H7 (cell line): ENCODE data around the gene VEGFD. TPM values are rescaled to one million over a fixed set of nuclear protein-coding genes. Genes with fewer than 3 reads are reported as not detected.

Source experiments
- DNase-seq: peaks from one replicate; pipeline ENCODE4 v3.0.0; 2012
- H3K27me3 ChIP-seq: 2 replicates; pipeline ENCODE4 v1.6.0; 2011; ENCODE audit warnings: mild to moderate bottlenecking, low read length; ENCODE audit not compliant: control insufficient read depth, insufficient read depth
- H3K36me3 ChIP-seq: replicated peaks from 2 replicates; pipeline ENCODE4 v1.5.1; 2011; ENCODE audit warnings: low read length; ENCODE audit not compliant: control insufficient read depth, insufficient read depth
- H3K4me3 ChIP-seq: 2 replicates; pipeline ENCODE4 v1.5.1; 2011; ENCODE audit warnings: low read depth, mild to moderate bottlenecking, control low read depth, low read length, moderate library complexity; ENCODE audit not compliant: insufficient read depth
- total RNA-seq: library from RNA; depleted of rRNA; stranded (reverse); fragments of >200 nt; shearing (Covaris generic); gene quantifications from 2 replicates; pipeline ENCODE4 v1.2.3, GENCODE V29; 2014; rRNA removed

Gene VEGFD, protein sequence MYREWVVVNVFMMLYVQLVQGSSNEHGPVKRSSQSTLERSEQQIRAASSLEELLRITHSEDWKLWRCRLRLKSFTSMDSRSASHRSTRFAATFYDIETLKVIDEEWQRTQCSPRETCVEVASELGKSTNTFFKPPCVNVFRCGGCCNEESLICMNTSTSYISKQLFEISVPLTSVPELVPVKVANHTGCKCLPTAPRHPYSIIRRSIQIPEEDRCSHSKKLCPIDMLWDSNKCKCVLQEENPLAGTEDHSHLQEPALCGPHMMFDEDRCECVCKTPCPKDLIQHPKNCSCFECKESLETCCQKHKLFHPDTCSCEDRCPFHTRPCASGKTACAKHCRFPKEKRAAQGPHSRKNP
- total RNA-seq: 0.26 and 0.80 TPM in 2 replicates

DNA sequence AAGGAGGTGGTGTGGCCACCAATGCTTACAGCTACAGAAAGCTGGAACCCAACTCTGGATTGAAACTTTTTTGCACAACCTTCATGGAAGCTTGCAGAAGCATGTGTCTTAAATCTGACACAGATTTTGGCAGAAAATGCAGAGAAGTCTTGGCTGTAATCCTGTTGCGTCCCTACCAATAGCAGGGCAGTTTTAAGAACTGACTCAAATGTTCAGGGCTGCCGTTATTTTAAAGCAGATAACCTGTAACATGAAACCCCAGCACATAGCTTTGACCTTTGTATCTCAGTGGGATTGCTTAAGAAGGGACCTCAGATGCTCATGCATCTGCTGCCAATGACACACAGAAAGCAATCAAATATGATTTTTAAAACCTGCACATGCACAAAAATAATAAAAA, at the start of gene VEGFD:
Gene VEGFD (minus strand): TSS at position 110 of the 400 bp plus-strand sequence. CDS start 467 bp downstream, outside the sequence.
- no peaks in the 10 kb centered on the region for H3K36me3 ChIP-seq

DNA sequence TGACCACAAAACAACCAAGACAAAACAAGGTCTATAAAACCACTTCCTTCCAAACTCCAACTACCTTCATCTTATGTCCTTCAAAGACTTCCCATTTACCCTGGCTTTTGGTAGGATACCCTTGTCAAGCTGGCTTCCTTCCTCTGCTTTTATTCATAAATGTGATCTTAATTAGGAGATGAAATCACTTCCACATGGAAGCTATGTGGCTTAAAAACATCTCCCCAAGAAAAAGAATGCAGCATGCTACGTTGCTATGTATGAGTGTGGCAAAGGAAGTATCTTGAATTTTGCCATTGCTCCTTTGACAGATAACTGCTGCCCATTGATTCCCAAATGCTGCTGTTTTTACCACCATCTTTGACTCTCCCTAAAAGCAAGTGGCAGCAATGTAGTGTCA, 46.4 kb upstream of the VEGFD start:
- H3K36me3 ChIP-seq: no peaks in the 10 kb centered on the region

More for the DNA sequence above, at the start of gene VEGFD:
- no peak for DNase-seq
- Histone ChIP-seq H3K4me3 (no peak within 1 kb of the TSS), H3K27me3 (no peaks in the 10 kb centered on the region)

DNA sequence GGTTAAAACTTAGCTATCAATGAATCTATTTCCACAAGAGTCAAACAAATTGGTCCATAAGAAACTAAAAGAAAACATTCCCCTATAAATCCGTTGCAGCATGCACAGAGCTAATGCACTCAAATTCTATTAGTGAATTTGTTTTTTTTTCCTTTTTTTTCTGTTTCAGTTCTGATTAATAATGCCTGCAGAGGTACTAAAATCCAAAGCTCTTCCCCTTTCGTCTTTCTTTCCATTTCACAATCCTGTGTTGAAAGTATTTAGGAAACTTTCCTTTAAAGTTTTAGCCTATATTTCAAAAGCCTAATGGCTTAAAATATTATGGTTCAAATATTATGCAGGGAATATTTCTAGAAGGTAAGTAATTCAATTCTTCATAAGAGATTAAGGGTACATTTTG, 45.9 kb upstream of the VEGFD start:
- DNase-seq: no peak
- Histone ChIP-seq H3K4me3 (no peak overlapping the region), H3K36me3 (no peaks in the 10 kb centered on the region), H3K27me3 (no peaks in the 10 kb centered on the region)

More for the DNA sequence above, 46.4 kb upstream of the VEGFD start:
- H3K27me3 ChIP-seq: no peaks in the 10 kb centered on the region
- DNase-seq: no peak
- H3K4me3 ChIP-seq: no peak overlapping the region

DNA sequence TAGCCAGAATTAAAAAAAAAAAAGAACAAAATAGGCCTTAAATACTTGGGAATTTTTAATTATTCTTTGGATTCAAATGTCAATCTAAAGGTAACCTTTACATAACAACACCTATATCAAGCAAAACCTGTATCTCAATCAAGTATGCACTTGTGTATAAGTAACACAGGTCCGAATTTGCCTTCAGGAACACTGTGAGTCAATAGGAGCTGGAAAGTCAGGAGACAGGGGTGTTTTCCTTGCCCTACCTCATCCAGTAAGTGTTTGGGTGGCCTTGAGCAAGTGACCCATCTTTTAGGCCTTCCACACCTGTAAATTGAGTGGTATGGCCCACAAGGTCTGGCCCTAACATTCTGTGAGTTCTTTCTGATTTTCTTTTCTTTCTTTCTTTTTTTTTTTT, 40.8 kb upstream of the VEGFD start:
- no peak for DNase-seq
- H3K27me3 ChIP-seq: no peaks in the 10 kb centered on the region
- H3K4me3 ChIP-seq: no peak overlapping the region
- H3K36me3 ChIP-seq: no peaks in the 10 kb centered on the region

DNA sequence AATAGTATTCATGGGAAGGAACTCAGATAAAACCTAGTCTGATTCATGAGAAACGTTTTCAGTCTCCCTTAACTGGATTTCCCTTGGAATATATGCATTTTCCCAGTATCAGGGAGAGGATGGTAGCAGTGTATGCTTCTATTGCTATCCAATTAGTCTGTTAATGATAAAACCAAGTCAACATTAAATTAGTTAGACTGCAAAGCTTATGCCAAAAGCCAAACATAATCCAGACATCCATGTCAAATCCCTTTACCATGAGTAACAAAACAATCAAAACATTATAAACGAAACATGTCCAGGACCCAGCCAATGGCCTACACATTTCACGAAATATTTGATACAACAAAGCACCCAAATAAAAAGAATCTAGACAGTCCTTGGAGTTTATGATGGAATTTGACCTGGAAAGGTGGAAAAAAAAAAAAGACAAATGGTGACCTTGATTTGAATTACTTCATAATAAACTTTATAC, 34.5 kb upstream of the VEGFD start:
- H3K36me3 ChIP-seq: no peaks in the 10 kb centered on the region
- no peak overlapping the region for H3K4me3 ChIP-seq
- no peak for DNase-seq
- H3K27me3 ChIP-seq: no peaks in the 10 kb centered on the region

DNA sequence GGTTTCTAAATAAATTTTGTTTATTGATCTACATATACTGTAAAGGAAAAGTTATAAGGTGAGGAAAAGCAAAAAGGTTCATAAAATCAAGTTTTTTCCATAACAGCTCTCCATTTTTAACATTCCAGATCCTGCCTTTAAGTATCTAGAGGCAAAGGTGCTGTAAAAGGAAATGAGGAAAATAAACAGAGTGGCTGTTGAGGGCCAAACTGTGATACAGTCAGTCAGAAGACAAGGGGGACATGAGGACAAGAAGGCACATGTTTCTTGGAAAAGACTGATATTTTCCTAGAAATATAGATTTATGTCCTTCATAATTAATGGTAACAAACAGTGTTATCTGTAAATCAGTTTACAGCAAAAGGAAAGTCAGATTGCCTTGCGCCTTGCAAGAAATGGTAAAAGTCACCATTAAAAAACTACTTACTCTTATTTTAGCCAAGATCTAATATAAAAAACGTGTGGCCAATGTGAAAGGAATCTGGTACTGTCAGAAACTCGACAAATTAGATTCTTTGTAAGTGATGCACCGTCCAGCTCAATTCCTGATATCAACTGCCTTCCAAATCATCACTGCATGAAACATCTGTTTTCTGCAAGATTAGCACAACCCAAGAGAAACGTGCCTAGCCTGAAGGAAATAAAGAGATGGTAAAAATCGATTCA, 34.0 kb upstream of the VEGFD start:
- Histone ChIP-seq H3K27me3 (no peaks in the 10 kb centered on the region), H3K36me3 (no peaks in the 10 kb centered on the region), H3K4me3 (no peak overlapping the region)
- DNase-seq: no peak

DNA sequence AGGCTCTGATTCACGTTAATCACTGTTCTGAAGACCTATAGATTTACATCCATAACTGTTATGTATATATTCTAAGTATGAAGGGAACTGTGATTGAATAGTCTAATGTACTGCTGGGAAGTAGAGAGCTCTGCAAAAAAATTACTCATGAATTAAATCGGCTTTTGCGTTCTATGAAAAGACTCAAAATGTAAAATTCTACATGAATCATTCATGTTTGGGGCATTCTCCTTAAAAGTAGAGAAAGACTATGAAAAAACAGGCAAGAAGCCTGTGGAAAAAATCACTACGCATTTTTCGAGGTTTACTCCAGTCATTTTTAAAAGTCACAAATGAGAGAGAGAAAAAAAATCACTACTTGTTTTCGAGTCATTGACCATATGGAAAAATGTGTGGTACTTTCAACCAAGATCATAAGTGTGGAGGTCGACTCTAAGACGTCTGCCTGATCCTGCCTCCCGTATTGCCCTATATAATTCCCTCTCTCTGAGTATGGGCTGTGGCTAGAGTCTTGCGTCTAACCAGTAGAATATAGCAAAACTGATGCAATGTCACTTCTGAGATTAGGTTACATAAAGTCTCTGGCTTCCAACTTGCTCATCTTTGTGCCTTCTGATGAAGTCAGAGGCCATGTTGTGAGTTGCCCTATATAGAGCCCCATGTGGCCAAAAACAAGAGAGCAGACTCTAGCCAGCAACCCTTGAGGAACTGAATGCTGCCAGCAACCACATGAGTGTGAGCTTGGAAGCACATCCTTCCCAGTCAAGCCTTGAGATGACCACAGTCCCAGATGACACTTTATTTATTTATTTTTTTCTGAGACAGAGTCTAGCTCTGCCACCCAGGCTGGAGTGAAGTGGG, 32.1 kb upstream of the VEGFD start:
- Histone ChIP-seq H3K4me3 (no peak overlapping the region), H3K36me3 (no peaks in the 10 kb centered on the region), H3K27me3 (no peaks in the 10 kb centered on the region)
- DNase-seq: no peak

DNA sequence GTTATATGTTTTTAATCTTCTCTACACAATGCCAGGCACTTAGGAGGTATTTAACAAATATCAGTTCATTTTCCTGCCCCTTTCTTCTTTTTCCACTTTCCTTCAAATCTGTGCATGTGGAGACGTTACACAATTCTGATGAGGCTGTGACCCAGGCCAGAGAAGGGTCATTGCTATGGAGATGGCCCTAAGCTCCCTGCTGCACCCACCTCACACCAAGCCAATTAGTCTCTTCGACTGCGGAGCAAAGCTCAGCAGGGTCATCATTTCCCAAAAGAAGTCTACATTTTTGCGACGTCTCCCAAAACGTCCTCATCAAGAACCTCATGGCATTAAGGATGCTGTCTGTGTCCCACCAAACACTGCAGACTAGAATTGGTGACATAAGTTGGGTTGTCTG, 28.9 kb upstream of the VEGFD start:
- Histone ChIP-seq H3K36me3 (no peaks in the 10 kb centered on the region), H3K27me3 (no peaks in the 10 kb centered on the region), H3K4me3 (no peak overlapping the region)
- DNase-seq: no peak

DNA sequence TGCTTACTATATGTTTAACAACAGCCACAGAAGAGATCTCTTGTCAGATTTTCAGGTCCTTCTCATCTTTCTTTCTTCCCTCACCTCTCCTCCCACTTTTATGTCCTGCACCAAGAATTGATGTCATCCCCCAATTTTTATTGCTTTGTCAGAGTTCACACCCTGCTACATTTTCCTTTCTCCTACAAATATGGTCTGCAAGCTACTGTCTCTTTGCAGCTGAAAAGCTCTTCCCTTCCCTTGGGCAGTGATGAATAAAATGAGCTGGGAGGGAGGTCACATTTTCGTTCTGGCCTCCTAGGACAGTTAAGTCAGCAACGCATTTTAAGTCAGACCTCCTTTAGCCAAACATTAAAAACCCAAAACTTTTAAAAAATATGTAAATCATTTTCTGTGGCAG, 26.7 kb upstream of the VEGFD start:
- Histone ChIP-seq H3K27me3 (no peaks in the 10 kb centered on the region), H3K4me3 (no peak overlapping the region), H3K36me3 (no peaks in the 10 kb centered on the region)
- no peak for DNase-seq

DNA sequence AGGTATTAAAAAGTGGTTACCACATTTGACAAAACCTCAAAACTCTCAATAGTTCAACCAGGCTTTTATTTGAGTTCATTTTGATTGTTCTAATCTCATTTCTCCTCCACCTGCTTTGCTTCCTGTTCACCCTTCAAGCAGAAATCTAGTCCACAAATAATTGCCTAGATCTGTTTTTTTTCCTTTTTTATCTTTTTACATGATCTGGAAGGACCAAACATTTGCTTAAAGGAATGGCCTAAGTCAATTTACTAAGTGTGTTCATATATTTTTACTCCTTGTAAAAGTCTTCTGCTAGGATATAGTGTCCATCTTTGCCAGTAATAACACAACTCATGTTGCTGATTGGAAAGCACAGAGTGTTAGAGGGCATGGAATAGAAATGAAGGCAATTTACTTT, 26.2 kb upstream of the VEGFD start:
- DNase-seq: no peak
- H3K4me3 ChIP-seq: no peak overlapping the region
- no peaks in the 10 kb centered on the region for H3K36me3 ChIP-seq
- no peaks in the 10 kb centered on the region for H3K27me3 ChIP-seq

DNA sequence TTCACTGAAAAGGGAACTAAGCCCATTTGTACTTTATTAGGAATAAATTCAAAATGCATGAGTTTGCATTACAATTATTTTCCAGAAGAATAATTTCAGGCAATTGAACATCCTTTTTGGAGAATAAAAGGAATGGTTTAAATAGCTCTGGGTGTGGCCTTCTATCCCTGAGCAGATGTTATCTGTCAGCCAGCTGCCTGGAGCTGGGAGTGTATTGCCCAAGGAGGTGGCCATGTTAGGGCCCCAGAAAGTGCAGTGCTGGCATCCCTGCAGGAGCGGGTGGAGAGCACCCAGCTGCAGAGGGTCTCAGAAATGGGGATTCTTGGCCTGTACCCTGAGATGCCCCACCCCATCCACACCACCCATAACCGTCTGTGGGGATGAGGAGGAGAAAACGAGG, 21.6 kb upstream of the VEGFD start:
- Histone ChIP-seq H3K36me3 (no peaks in the 10 kb centered on the region), H3K4me3 (no peak overlapping the region), H3K27me3 (no peaks in the 10 kb centered on the region)
- DNase-seq: no peak

DNA sequence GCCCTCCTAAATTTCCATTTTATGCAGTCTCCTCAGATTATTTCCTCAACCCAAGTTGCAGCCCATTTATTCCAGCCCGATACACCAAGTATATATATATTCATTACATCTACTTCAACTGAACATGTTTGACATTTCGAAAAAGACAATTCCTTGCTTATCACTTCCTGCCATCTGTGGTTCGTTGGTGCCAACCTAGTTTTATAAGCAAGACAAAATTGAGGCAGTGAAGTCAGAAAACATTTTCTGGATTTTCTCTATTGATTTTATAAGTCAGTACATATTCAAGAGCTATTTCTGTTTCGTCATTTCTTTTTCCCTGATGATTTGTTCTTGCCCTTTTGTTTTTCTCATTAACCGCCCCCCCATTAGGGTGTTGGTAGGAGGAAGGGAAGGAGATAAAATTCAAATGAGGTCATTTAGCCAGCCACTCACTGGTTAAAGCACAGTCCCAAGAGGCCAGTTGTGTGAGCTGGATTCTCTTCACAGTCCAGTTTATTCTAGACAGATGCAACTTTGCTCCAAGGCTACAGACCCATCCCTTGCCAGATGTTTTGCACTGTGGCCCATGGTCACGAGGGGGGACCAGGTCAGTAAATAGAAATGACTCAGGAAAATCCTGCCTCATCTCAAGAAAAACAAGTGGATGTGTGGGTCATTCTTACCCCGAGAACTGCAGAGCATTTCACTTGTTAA, 20.3 kb upstream of the VEGFD start:
- no peak overlapping the region for H3K4me3 ChIP-seq
- DNase-seq: no peak
- H3K36me3 ChIP-seq: no peaks in the 10 kb centered on the region
- H3K27me3 ChIP-seq: no peaks in the 10 kb centered on the region

DNA sequence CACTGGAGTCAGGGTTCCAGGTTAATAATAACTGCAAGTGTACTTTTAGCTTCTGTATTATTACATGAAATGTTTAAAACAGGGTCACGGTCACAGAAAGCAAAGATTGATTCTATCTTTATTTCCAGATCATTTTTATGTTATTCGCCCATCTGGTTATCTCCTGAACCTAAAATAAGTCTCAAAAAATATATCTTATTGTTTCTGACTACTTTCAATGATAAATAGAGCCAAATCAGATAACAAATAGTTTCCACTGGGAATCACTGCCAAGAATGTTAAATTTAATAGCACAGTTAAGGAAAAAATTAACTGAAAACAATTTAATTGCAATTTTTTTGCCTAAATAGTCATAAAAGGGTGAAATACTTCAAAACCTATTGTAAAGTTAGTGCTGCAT, 17.2 kb upstream of the VEGFD start:
- DNase-seq: no peak
- H3K27me3 ChIP-seq: no peaks in the 10 kb centered on the region
- no peaks in the 10 kb centered on the region for H3K36me3 ChIP-seq
- H3K4me3 ChIP-seq: no peak overlapping the region

DNA sequence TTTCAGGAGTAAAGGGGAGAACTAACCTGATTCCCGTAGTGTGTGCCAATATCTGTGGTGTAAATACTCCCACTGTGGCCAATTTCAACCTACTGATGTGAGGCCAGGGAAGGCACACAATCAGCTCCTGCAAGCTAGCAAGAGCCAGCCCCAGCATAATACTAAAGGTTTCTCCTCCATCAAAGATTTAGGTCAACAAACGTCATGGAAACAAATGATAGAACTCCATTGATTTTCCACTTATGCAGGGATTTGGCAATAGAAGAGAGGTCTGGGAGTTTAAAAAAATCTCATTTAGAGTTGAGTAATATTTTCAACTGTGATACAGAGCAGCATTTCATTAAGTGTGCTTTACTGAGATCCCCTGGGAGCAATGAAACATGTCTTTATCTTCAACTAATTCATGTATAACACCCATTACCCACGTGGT, 15.8 kb upstream of the VEGFD start:
- DNase-seq: no peak
- Histone ChIP-seq H3K27me3 (no peaks in the 10 kb centered on the region), H3K36me3 (no peaks in the 10 kb centered on the region; the same call in 1 of the 2 replicates), H3K4me3 (no peak overlapping the region)
